Activated CD8-positive, alpha-beta T cell treated with anti-CD3 and anti-CD28 coated beads for 36 hours (primary cell): ENCODE measurements around the gene GPN1. TPM values are rescaled to one million over a fixed set of nuclear protein-coding genes. Genes with fewer than 3 reads are reported as not detected.
A peak's percentile ranks its signal among the peaks of the same experiment; 100 is the strongest.

Experiments used
- ATAC-seq: fragments of 200-7000 bp; cut with Tn5 transposase; one replicate; pipeline ENCODE4 v1.10.0; 2021; ENCODE audit warnings: mild to moderate bottlenecking, moderate library complexity
- CTCF ChIA-PET: fragments of 350-600 bp; sonication (Branson Sonifier 250); formaldehyde crosslinking; loops from one replicate; lab custom pipeline; 2021; ENCODE audit warnings: antibody characterized with exemption; lab: Charles Lee
- POLR2A ChIA-PET: fragments of 350-600 bp; sonication (Branson Sonifier 250); formaldehyde crosslinking; loops from one replicate; lab custom pipeline; 2021; ENCODE audit warnings: antibody characterized with exemption; lab: Charles Lee
- DNase-seq: peaks from one replicate; pipeline ENCODE4 v3.0.0-alpha.2; 2020
- H3K27ac Mint-ChIP-seq: one replicate; pipeline ENCODE4 v1.8.0; 2021; ENCODE audit warnings: mild to moderate bottlenecking, mixed read lengths
- H3K27me3 Mint-ChIP-seq: one replicate; pipeline ENCODE4 v1.8.0; 2021; ENCODE audit warnings: mixed read lengths
- H3K36me3 Mint-ChIP-seq: one replicate; pipeline ENCODE4 v1.8.0; 2021; ENCODE audit warnings: low read depth, mixed read lengths
- H3K4me1 Mint-ChIP-seq: one replicate; pipeline ENCODE4 v1.8.0; 2021; ENCODE audit warnings: low read depth, mixed read lengths
- H3K4me3 Mint-ChIP-seq: one replicate; pipeline ENCODE4 v1.8.0; 2021; ENCODE audit warnings: mild to moderate bottlenecking, moderate library complexity, mixed read lengths
- H3K9me3 Mint-ChIP-seq: one replicate; pipeline ENCODE4 v1.8.0; 2021; ENCODE audit warnings: mixed read lengths
- intact Hi-C: fragments of 100-400 bp; cut with micrococcal nuclease; formaldehyde crosslinking; loops from one replicate; pipeline ENCODE4 v1.10.0; 2022
- total RNA-seq, 2 experiments: library from RNA; stranded (reverse); gene quantifications; one replicate each; pipeline ENCODE4 v1.2.3, GENCODE V29; 2021
- TF ChIP-seq, protein P1 (sequence below): fragments of 200-600 bp; IDR thresholded peaks from one replicate; pipeline ENCODE4 v1.8.0; 2022; ENCODE audit warnings: antibody characterized with exemption, mild to moderate bottlenecking

The GPN1 gene
- total RNA-seq, 2 experiments from 2014 or later = 37.6 to 41.2 TPM

- Mint-ChIP-seq H3K27ac (peak overlapping the region; percentile 75), H3K4me3 (no peak overlapping the region), H3K4me1 (peaks cover 34% of the 10 kb centered on the region), H3K27me3 (no peaks in the 10 kb centered on the region), H3K36me3 (peaks cover 30% of the 10 kb centered on the region), H3K9me3 (no peaks in the 10 kb centered on the region)
- no peak for DNase-seq
- no peak for ATAC-seq
- TF ChIP-seq, protein P1, sequence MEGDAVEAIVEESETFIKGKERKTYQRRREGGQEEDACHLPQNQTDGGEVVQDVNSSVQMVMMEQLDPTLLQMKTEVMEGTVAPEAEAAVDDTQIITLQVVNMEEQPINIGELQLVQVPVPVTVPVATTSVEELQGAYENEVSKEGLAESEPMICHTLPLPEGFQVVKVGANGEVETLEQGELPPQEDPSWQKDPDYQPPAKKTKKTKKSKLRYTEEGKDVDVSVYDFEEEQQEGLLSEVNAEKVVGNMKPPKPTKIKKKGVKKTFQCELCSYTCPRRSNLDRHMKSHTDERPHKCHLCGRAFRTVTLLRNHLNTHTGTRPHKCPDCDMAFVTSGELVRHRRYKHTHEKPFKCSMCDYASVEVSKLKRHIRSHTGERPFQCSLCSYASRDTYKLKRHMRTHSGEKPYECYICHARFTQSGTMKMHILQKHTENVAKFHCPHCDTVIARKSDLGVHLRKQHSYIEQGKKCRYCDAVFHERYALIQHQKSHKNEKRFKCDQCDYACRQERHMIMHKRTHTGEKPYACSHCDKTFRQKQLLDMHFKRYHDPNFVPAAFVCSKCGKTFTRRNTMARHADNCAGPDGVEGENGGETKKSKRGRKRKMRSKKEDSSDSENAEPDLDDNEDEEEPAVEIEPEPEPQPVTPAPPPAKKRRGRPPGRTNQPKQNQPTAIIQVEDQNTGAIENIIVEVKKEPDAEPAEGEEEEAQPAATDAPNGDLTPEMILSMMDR = no peak
- intact Hi-C loops = no loop called here
- CTCF ChIA-PET = interaction anchor here (6.0 kb wide), 1 partner anchor 20 kb away, joined by 64 read pairs; no protein-coding TSS in a partner anchor
- POLR2A ChIA-PET = interaction anchor here (0.7 kb wide), 1 partner anchor 22 kb away, joined by 3 read pairs; the partner anchor contains the start of genes SLC4A1AP and SUPT7L
These were observed 56.7 kb downstream of the GPN1 start for GRCh38 chr2:27685577-27685976.

DNA sequence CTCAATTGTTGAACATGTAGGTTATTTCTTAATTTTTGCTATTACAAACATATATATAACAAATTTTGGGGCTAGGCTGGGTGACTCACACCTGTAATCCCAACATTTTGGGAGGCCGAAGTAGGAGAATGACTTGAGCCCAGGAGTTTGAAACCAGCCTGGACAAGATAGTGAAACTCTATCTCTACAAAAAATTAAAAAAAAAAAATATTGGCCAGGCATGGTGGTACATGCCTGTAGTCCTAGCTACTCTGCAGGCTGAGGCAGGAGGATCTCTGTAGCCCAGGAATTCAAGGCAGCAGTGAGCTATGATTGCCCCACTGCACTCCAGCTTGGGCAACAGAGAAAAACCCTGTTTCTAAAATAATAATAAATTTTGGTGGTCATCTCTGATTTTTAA lies 58.4 kb downstream of the GPN1 start:
- DNase-seq (no peak), ATAC-seq (no peak)
- Mint-ChIP-seq H3K4me1 (peaks cover 26% of the 10 kb centered on the region), H3K9me3 (no peaks in the 10 kb centered on the region), H3K4me3 (no peak overlapping the region), H3K36me3 (peaks cover 30% of the 10 kb centered on the region), H3K27ac (no peak overlapping the region), H3K27me3 (no peaks in the 10 kb centered on the region)
- ChIA-PET CTCF (interaction anchor here (0.9 kb wide), 1 partner anchor 17 kb away, joined by 3 read pairs; no protein-coding TSS in a partner anchor), POLR2A (no interaction called here)
- intact Hi-C loops = no loop called here
- TF ChIP-seq, protein P1 = no peak

DNA sequence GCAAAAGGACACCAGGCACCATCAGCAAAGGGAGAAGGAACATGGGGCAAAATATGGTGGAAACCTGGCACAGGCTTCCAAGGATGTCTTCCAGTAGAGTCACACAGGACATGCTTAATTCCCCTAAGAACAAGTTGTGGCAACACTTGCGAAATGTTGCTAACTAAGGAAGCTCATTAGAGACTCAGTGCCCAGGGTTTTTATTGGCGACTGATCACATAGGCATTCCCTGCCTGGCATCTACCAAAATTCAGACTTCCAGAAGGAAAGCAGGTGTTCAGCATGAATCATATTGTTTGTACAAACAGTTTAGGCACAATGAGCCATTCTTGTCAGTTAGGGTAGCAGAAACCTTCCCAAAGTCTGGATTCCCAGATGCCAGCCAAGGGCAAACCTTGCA lies 60.6 kb downstream of the GPN1 start:
- H3K9me3 Mint-ChIP-seq = no peaks in the 10 kb centered on the region
- DNase-seq (no peak), ATAC-seq (no peak)
- no peak overlapping the region for H3K4me3 Mint-ChIP-seq
- H3K36me3 Mint-ChIP-seq = peaks cover 25% of the 10 kb centered on the region
- intact Hi-C loops = no loop called here
- ChIA-PET CTCF (interaction anchor here (1.0 to 3.8 kb wide), 3 partner anchors 15 to 763 kb away, joined by 3 to 17 read pairs (median 4); no protein-coding TSS in a partner anchor), POLR2A (interaction anchor here (1.1 kb wide), 1 partner anchor 26 kb away, joined by 4 read pairs; the partner anchor contains the start of genes SLC4A1AP and SUPT7L)
- H3K4me1 Mint-ChIP-seq = peaks cover 11% of the 10 kb centered on the region
- H3K27ac Mint-ChIP-seq = no peak overlapping the region
- TF ChIP-seq, protein P1 = no peak
- H3K27me3 Mint-ChIP-seq = no peaks in the 10 kb centered on the region

GRCh38 chr2:27690052-27690451 lies 61.2 kb downstream of the GPN1 start:
- no peak overlapping the region for H3K4me3 Mint-ChIP-seq
- no peak for DNase-seq
- no peak overlapping the region for H3K27ac Mint-ChIP-seq
- TF ChIP-seq, protein P1 = no peak
- ATAC-seq = no peak
- ChIA-PET POLR2A (interaction anchor here (1.1 kb wide), 1 partner anchor 27 kb away, joined by 4 read pairs; the partner anchor contains the start of genes SLC4A1AP and SUPT7L), CTCF (interaction anchor here (1.0 to 3.8 kb wide), 3 partner anchors 15 to 763 kb away, joined by 3 to 17 read pairs (median 4); no protein-coding TSS in a partner anchor)
- intact Hi-C loops = no loop called here
- H3K27me3 Mint-ChIP-seq = no peaks in the 10 kb centered on the region
- H3K36me3 Mint-ChIP-seq = peaks cover 23% of the 10 kb centered on the region
- peaks cover 4% of the 10 kb centered on the region for H3K4me1 Mint-ChIP-seq
- no peaks in the 10 kb centered on the region for H3K9me3 Mint-ChIP-seq

DNA sequence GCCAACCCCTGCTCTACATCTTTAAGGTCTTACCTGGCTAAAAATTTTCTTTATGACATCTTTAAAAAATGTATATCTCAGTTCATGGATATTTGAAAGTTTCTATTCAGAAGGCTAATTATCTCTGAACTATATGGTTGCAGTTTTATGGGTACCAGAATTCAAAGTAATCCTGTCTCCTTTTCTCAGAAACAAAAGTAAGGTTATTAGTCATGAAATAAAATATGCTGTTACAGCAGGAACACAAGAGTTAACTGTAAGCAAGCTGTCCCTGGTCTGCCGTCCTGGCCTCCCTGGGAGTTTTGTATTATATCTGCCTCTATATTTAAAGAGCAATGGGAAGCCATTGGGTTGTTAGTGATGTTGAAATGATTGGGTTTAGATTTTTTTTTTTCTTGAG lies 68.8 kb downstream of the GPN1 start:
- intact Hi-C loops = no loop called here
- DNase-seq = no peak
- Mint-ChIP-seq H3K36me3 (peaks cover 18% of the 10 kb centered on the region), H3K4me3 (no peak overlapping the region), H3K27ac (no peak overlapping the region), H3K27me3 (no peaks in the 10 kb centered on the region), H3K4me1 (peaks cover 3% of the 10 kb centered on the region), H3K9me3 (no peaks in the 10 kb centered on the region)
- ChIA-PET POLR2A (no interaction called here), CTCF (interaction anchor here (2.2 kb wide), 1 partner anchor 14 kb away, joined by 15 read pairs; no protein-coding TSS in a partner anchor)
- TF ChIP-seq, protein P1 = no peak
- ATAC-seq = no peak

Other genes with a start within 250 kb of the GPN1 start
- 1 to 10 TPM; 6.8 to 7.2 TPM for gene ZNF513, start 248.3 kb upstream of the GPN1 start, total RNA-seq
- gene PPM1G, start 219.5 kb upstream of the GPN1 start, total RNA-seq = 100 to 1,000 TPM; 138 to 142 TPM
- gene NRBP1, start 200.4 kb upstream of the GPN1 start, total RNA-seq = 10 to 100 TPM; 60.5 to 62.1 TPM
- 1 to 10 TPM; 4.2 to 4.3 TPM for gene KRTCAP3, start 186.7 kb upstream of the GPN1 start, total RNA-seq
- 10 to 100 TPM; 12.1 to 13.2 TPM for gene IFT172, start 139.3 kb upstream of the GPN1 start, total RNA-seq
- not detected for gene FNDC4, start 133.8 kb upstream of the GPN1 start, total RNA-seq
- not detected for gene GCKR, start 132.2 kb upstream of the GPN1 start, total RNA-seq
- gene ZNF512, start 46.0 kb upstream of the GPN1 start, total RNA-seq = 10 to 100 TPM; 29.2 to 31.5 TPM
- gene CCDC121, start within 50 bp of the GPN1 start, total RNA-seq = under 1 TPM; 0.40 to 0.43 TPM
- gene SUPT7L, start 34.6 kb downstream of the GPN1 start, total RNA-seq = 10 to 100 TPM; 21.8 to 22.6 TPM
- 10 to 100 TPM; 19.1 to 19.3 TPM for gene SLC4A1AP, start 34.8 kb downstream of the GPN1 start, total RNA-seq
- 10 to 100 TPM; 54.6 to 59.2 TPM for gene MRPL33, start 142.7 kb downstream of the GPN1 start, total RNA-seq